ENCODE data around the gene CMAS.
"Not testable (repeated sequence)": the region's sequence is repeated elsewhere in the genome, so short reads cannot be mapped to it uniquely, and the experiment has no call there.

The CMAS gene

DNA sequence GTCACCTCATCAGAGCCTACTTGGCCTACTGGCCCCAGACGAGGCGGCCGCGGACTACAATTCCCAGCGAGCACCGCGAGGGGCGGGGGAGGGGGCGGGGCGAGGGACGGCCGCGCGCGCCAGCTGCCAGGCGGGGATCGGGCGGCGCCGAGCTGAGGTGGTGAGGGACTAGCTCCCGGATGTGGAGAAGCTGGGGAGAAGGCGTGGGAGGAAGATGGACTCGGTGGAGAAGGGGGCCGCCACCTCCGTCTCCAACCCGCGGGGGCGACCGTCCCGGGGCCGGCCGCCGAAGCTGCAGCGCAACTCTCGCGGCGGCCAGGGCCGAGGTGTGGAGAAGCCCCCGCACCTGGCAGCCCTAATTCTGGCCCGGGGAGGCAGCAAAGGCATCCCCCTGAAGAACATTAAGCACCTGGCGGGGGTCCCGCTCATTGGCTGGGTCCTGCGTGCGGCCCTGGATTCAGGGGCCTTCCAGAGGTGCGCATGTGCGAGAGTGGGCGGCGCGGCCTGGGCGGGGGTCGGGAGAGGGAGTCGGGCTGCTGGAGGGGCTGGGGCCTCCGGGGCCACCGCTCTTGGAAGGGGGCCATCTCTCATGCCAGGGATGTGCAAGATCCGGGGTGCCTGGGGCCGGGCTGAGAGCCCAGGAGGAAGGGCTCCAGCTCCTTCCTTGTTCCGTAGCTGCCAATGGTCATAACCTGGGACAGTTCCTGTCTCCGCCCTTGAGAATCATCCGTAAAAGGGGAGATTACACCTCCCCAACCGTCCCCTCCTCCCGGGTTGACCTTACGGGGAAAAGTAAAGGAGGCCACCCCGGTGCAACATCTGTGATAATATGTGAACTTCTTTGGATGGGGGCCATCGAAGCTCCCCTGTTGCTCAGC lies at the start of gene CMAS:
TSS of gene CMAS (plus strand) at position 129 of the 878 bp plus-strand sequence. CDS start at position 215, 86 bp downstream.
- DNase-seq: peak; percentile 71

DNA sequence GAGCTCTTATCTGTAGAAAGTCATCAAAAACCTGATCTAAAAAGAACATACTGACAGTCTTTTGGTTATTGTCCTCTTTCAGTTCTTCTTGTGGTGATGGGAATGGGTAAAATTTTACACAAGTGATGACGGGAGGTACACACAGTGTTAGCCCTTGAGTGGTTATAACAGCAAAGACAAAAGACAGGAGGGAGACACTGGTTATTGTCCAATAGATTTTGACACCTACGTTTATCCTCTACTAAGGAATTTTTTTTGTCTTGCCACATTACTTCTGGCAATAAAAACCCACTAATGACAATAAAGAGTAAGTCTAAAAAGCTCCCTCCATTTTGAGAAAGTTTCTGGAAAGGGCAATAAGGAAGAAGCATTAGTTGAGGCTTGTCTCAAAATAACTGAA lies 47.7 kb upstream of the CMAS start:
- no peak for DNase-seq

DNA sequence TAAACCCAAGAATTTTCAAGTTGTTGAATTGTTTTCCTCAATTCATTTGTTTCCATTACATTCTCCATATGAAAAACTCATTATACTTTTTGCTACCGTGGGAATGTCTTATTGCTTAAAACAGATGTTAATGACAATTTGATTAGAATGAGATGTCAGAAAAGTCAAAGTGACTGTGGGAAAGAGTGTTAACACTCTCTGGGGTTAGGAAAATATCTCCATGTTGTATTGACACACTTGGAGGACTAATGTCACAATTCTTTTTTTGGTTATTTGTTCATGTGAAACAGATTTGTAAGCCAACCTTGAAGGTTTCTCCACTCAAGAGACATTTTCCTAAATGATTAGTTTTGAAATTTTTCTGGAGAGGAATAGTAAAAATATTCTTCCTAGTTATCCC lies 47.2 kb upstream of the CMAS start:
- no peak for DNase-seq

DNA sequence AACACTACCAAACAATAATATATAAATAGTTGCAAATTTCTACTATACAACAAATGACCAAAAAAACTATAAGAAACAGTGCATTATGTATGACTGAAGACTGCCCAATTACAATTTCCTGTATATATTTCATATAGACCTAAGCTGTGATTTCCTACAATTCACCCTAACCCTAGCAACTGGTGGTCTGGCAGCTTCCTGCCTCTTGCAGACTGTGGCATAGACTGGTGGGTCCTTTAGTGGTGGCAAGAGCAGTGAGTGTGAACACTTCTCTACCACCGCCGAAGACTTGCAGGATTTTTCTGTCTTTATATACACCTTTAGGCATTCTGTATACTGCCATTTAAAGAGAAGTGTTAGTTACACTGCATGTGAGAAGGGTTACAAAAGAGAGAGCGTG lies 43.6 kb upstream of the CMAS start:
- no peak for DNase-seq

DNA sequence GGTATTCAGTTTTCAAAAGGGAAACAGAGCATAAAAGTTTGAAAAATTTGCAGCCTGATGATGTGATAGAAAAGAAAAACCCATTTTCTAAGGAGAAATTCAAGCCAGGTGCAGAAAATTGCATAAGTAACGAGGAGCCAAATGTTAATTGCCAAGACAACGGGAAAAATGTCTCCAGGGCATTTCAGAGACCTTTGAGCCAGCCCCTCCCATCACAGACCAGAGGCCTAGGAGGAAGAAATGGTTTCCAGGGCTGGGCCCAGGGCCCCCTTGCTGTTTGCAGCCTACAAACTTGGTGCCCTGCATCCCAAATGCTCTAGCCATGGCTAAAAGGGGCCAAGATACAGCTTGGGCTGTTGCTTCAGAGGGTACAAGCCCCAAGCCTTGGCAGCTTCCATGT lies 38.2 kb upstream of the CMAS start:
- DNase-seq: not testable (repeated sequence)

DNA sequence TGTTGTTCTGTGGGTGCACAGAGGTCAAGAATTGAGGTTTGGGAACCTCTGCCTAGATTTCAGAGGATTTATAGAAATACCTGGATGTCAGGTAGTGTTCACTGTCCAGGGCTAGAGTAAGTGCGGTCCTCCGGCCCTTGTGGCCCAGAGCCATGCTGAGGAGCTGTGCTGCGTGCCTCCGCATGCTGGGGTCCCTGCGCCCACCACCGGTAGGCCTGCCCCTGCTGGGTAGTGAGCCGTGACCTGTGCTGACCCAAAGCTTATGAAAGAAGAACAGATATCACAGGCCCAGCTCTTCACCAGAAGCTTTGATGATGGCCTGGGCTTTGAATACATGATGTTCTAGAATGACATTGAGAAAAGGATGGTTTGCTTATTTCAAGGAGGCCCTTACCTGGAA lies 37.8 kb upstream of the CMAS start:
- DNase-seq: no peak

DNA sequence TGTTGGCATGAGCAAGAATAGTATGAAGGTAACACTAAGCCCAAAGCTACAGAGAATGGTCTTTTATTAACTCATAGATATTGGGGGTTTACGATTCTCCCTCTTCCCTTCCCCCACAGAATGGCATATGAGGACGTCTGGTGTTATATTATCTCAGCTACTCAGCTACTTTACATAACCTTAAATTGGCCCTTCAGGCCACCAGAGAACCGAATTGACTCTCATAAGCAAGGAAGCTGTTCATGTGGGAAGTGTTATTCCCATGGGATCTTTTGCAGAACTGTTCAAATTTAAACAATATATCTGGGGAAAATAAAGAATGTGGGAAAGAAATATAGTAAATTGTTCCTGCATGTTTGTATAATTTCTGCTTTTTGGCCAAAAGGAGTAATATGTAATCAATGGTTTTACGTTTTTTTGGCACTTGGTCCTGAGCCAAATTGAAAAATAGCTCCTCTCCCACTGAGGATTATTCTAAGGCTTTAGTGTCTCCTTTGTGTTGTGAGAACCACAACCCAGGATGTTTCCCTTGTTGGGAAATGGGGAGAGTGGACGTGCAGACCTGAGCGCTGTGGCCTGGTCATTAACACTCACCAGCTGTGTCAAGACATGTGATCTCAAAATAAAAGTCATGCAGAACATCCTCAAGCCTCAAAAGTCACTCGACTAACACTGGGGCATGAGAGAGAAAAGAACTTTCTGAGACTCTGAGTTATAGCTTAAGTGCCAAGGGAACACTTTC lies 31.8 kb upstream of the CMAS start:
- no peak for DNase-seq

DNA sequence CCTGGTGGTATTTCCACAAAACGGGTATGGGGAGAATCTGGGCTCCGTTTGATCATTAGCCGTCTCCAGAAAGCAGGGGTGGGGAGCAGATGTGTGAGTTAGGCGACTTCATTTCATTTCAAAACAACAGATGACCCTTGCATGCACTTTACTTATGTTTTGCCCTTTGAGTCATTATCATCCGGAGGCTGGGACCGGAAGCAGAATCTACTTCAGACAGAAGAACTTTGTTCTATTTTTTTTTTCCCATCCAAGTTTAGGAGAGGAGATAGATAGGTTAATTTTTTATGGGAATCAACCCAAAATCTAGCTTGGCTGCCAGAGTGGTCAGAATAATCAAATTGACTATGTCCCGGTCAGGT lies 31.3 kb upstream of the CMAS start:
- no peak for DNase-seq

DNA sequence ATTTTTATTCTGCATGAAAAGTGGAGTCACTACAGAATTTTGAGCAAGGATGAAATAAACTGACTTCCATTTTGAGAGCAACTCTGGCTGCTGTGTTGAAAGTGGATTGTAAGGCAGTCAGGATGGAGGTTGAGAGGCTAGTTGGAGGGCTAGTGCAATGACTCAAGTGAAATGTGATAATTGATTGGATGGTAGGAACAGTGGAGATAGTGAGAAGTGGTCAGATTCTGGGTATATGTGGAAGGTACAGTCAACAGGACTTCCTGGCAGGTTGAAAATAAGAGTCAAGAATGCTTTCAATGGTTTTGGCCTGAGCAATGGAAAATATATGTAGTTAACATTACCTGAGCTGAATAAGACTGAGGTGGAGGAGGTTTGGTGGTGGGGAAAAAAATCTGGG lies 29.0 kb upstream of the CMAS start:
- DNase-seq: no peak

DNA sequence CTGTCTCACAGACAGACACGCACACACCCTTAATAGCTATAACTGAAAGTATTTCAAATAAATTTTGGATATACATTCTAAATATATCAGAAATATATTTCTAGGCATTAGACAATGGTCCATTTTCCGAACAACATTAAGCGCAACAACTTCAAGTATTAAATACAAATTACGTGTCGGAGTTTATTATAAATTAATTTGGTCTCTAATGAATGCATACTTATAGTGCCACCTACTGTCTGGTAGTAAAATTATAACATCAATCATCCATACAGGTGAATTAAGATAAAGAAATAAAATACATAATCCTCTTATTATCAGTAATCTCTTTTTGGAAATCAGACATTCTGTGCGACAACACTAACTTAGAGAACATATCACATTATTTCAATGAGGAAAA lies 27.2 kb upstream of the CMAS start:
- DNase-seq: no peak

DNA sequence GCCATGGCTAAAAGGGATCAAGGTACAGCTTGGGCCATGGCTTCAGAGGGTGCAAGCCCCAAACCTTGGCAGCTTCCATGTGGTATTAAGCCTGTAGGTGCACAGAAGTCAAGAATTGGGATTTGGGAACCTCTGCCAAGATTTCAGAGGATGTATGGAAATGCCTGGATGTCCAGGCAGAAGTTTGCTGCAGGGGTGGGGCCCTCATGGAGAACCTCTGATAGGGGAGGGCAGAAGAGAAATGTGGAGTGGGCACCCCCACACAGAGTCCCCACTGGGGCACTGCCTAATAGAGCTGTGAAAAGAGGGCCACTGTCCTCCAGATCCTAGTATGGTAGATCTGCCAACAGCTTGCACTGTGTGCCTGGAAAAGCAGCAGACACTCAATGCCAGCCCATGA lies 22.5 kb upstream of the CMAS start:
- DNase-seq: not testable (repeated sequence)

DNA sequence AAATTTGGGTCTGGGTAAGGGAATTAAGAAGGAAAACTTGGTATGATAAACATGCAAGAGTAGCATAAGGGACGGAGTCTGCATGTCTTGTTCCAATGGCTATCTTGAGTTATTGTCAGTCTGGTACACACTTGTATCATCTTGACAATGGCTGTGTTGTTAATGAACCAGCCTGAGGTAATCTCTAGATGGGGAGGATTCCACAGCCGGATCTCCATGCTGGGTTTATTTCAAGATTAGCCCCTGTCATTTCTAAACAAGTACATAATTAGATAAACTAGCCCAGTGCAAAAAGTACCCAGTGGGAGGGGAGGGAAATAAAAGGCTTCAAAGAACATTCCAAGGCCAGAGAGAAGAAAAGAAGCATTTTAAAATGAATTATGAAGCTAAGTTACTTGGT lies 16.5 kb upstream of the CMAS start:
- DNase-seq: no peak

DNA sequence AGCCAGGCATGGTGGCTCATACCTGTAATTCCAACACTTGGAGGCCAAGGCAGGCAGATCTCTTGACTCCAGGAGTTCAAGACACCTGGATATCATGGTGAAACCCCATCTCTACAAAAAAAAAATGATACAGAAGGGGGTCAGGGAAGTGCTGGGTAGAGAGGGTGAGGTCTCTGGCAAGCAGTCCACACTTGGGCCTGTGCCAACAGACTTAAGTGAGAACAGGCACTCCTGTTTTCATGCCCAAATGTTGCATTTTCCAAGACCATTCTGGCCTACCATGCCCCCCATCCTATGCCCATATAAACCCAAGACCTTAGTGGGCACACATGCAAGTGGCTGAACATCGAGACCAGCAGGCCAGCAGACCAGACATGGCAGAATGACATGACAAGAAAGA lies 16.0 kb upstream of the CMAS start:
- no peak for DNase-seq

DNA sequence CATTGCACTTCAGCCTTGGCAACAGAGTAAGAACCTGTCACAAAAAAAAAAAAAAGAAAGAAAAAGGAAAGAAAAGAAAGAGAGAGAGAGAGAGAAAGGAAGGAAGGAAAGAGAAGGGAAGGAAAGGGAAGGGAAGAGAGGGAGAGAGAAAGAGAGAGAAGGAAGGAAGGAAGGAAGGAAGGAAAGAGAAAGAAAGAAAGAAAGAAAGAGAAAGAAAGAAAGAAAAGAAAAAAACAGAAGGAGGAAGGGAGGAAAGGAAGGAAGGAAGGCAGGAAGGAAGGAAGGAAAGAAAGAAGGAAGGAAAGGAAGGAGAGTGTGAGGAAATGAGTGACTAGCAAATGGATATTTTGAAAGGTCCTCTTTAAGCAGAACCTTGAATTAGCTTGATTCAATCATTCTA lies 13.3 kb upstream of the CMAS start:
- DNase-seq: no peak

DNA sequence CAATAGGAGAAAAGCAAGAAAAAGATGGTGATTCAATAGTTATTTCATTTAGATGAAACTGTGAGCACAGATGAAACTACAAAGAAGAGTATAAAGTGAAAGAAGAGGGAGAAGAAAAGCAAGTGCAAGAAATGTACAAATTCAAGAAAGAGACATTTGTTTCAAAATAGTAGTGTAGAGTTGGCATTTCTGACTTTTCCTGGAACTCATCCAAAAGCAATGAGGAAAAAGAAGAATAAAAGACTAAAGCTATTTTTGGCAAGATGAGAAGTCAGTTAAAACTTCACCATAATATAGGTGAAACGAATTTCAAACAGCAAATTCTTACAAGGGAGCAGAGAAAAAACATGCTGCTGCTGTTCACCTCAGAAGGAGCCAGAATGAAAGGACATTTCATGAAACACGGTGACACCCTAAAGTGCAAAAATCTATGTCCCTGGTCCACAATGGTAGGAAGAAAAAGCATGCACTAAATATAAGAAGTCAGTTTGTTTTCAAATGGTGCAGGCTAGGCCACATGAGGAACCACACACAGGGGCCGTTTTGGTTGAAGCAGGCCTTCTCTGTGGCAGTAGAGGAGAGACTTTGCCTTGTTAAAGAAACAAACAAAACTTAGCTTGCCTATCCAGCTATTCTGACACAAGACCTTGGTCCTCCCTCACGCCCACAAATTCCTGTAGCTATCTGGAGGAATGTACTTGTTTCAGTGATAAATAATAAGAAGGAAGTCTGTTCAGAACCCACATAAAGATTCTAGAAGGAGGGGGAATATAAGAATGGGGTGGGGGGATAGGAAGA lies 11.1 kb upstream of the CMAS start:
- DNase-seq: no peak

DNA sequence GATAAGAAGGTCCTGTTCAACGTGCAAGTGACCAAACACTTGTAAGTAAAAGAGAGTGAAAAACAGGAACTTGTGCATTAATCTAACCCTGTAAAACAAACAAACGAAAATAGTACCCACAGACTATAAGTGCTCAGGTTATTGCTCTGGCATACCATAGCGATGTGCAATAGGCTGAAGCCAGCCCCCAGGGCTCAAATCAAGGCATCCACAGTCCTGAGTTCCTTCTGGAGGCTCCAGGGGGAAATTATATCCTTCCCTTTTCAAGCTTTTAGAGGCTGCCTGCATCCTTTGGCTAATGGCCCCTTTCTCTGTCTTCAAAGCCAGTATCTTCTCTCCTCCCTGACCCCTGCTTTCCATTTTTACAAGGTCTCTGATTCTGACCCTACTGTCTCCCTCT lies 8.1 kb upstream of the CMAS start:
- no peak for DNase-seq

DNA sequence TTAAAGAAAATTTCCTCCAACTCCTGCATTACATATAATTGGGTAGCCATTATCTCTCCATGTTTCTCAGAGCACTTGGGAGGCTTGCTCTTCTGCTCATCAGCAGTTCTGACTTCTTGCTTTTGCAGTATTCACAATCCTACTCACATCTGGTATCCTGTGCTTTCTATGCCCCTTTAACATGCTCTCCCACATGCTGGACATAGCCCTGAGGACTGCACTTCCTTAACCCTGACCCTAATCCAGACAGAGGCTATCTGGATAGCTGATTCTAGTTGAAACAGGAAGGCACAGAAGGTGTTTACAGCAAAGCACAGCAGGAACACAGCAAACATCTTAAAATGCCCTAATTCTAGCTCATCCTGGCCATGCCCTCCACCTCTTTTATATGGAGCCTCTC lies 7.3 kb upstream of the CMAS start:
- DNase-seq: no peak

DNA sequence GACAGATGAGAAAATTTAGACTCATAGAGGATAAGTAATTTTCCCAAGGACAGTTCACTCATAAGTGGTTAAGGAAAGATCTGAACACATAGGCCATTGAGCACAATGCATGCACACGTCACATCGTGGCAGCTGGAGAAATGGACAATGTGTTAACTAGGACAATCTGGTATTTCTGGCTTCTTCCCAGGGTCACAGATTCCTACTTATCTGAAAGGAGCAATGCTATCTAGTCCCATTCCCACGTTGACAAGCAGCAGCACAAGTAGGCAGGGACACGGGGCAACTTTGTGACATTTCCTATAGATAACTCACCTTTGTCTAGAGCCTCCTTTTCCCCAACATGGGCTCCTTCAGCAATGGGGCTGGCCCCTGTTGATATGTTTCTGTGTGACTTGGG lies 6.7 kb upstream of the CMAS start:
- no peak for DNase-seq

DNA sequence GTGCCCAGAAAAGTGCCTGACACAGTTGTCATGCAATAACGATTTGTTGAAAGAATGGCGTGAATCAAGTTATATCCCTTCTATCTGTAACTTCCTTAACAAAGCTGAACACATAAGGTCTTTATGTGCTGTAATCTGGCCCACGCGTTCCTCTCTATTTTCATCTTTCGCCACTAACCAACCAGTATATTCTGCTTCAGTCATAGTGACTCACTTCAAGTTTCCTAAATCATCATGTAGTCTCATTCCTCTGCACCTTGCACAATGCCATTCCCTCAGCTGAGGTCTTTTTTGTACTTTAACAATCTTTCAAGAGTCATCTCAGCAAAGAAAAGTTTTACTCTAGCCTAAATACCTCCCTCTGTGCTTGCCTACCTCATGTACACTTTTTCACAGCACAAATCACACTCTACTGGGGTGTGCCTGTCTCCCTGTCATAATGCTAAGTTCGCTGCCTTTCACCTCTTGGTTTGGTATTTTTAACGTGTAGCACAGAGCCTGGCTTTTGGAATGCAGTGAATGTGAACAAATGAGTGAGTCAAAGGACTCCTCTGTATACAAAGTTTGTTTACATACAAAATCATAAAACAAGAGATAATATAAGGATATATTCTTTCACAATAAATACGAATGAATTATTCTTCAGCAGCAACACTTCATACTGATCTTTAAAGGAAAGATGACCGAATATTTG lies 2.9 kb upstream of the CMAS start:
- DNase-seq: peak; percentile 8

DNA sequence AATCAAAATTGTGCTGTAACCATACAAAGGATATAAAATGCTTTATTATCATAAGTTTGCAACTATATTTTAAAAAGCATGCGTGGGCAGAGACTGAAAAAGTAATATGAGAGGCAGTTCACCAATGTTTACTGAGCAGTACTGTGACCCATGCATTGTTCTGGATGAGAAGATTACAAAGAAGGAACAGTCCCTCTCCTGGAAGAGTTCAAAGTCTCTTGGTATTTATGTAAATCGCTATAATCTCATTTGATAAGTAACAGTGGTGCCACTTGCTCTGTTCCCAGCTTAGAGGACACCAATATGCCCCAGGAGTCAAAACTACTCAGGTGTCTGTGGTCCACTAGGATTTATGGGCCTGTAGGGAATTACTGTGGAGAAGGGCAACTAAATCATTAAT lies 2.1 kb upstream of the CMAS start:
- DNase-seq: no peak

DNA sequence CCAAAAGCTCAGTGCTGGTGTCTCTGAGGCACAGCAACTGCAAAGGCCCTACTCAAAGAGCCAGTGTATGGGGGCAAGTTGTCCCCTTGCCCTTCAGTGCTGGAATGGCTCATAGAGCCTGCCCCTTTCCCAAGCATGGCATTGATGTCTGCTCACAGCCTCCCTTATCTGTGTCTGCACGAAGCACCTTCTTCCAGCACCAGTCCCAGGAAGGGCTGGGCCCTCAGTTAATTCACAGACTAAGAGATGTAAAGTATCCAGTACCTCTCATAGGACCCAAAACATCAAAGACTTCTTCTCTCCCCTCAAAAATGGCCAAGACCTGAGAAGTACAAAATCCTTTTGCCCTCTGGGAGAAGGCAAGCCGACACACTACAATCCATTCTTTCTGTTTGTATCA lies 1.6 kb upstream of the CMAS start:
- DNase-seq: no peak

DNA sequence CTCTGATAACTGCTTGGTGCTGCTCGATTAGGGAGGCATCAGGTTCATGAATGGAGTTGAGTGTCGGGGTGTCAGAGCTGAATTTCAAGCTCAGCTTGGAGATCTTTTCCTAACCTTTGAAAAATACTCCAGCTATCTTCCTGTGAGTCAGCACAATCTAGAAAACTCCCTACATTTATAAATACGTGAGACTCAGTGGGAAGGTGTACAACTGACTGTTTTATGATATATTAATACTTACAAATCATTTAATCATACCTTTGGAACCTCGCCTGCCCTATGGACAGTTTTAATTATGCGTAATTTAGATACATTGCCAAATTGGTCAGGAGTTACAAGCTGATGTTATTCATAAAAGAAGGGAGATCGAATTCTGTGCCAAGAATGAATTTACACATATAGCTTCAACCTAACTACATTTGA lies 961 bp downstream of the CMAS start:
- no peak for DNase-seq

DNA sequence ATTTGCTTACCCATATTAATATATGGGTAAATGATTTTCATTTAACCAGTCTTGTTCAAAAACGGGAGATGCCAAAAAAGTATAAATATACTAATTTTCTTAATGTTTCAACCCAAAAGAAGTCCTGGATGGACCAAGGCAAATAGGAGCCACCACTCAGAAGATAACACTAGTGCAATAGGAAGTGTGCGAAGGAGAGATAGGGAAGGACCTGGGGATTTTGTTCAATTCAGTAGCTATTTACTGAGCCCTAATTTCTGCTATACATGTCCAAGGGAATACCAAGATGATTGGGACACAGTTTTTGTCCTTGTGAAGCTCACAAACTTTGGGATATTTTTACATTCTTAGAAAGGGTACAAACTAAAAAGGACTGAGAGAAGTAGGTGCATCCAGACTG lies 1.5 kb downstream of the CMAS start:
- no peak for DNase-seq
